ENCODE results near the gene SPEG. TPM values are rescaled to one million over a fixed set of nuclear protein-coding genes. Genes with fewer than 3 reads are reported as not detected.

The SPEG gene
- total RNA-seq, 6 donors from 2014 or later = 2.3 to 8.9 (median 4.9) TPM

DNA sequence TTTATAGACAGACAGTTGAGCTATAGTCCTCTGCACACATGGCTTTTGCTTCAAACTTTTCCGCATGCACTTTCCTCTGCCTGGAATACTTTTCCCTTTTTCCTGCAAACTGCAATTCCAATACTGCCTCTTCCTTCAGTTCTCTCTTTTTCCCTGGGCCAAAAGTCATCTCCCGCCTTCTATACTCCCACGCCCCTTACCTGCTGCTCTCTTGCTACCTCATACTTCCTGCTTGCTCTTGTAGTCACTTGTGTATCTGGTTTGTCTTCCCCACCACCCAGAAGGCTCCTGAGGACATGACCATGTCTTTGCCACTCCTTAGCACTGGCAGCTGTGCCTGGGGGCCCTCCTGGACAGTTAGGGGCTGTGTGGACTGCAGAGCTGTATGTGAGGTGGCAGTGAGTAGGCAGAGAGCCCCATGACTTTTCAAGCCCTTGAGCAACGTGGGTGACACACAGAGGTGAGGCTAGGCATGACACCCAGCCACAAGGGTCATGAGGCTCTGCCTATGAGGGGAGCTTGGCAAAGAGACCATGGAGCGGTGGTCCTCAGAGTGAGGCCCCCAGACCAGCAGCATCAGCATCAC lies 23.2 kb downstream of the SPEG start:
- Histone ChIP-seq H3K4me3 (no peak overlapping the region), H3K9me3 (no peaks in the 10 kb centered on the region), H3K36me3 (no peaks in the 10 kb centered on the region), H3K27me3 (peaks cover 0 to 3% (median 0%) of the 10 kb centered on the region in 4 donors), H3K27ac (no peak overlapping the region), H3K4me1 (no peaks in the 10 kb centered on the region)
- DNase-seq (no peak), ATAC-seq (ENCODE audit: low FRiP score in 2 of 2) (no peak)
- 63 to 72% methylated on average over 4 to 5 of the region's 5 CpGs for whole genome bisulfite sequencing, 2 donors
- TF ChIP-seq EP300 (IDR thresholded peaks at IDR 0.05) = no peak
- no peak for TF ChIP-seq POLR2AphosphoS5 (IDR thresholded peaks at IDR 0.05)
- TF ChIP-seq, protein P1, sequence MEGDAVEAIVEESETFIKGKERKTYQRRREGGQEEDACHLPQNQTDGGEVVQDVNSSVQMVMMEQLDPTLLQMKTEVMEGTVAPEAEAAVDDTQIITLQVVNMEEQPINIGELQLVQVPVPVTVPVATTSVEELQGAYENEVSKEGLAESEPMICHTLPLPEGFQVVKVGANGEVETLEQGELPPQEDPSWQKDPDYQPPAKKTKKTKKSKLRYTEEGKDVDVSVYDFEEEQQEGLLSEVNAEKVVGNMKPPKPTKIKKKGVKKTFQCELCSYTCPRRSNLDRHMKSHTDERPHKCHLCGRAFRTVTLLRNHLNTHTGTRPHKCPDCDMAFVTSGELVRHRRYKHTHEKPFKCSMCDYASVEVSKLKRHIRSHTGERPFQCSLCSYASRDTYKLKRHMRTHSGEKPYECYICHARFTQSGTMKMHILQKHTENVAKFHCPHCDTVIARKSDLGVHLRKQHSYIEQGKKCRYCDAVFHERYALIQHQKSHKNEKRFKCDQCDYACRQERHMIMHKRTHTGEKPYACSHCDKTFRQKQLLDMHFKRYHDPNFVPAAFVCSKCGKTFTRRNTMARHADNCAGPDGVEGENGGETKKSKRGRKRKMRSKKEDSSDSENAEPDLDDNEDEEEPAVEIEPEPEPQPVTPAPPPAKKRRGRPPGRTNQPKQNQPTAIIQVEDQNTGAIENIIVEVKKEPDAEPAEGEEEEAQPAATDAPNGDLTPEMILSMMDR (IDR thresholded peaks at IDR 0.05) = no peak
- TF ChIP-seq POLR2A (IDR thresholded peaks at IDR 0.05) = no peak

GRCh38 chr2:219458996-219459395 lies 24.4 kb downstream of the SPEG start:
- 84 to 87% methylated on average over 8 of the region's 8 CpGs for WGBS, 2 donors

GRCh38 chr2:219459460-219460311 lies 25.0 kb downstream of the SPEG start:
- Histone ChIP-seq H3K9me3 (no peaks in the 10 kb centered on the region), H3K4me3 (no peak overlapping the region), H3K36me3 (no peaks in the 10 kb centered on the region), H3K4me1 (no peaks in the 10 kb centered on the region), H3K27me3 (peaks cover 0 to 3% (median 0%) of the 10 kb centered on the region in 4 donors), H3K27ac (peak overlapping the region in 1 of 4 donors; percentile 19)
- WGBS, 2 donors = 46 to 54% methylated on average over 6 to 13 of the region's 14 CpGs
- TF ChIP-seq, protein P1 (IDR thresholded peaks at IDR 0.05) = peak; percentile 73 to 88 (median 82)
- no peak for TF ChIP-seq EP300 (IDR thresholded peaks at IDR 0.05)
- peak; percentile 45 to 50 for DNase-seq
- ATAC-seq (ENCODE audit: low FRiP score in 2 of 2) = peak; percentile 71 to 72

More at GRCh38 chr2:219458996-219459395, 24.4 kb downstream of the SPEG start:
- no peak overlapping the region for H3K27ac ChIP-seq
- H3K36me3 ChIP-seq = no peaks in the 10 kb centered on the region
- peaks cover 0 to 3% (median 0%) of the 10 kb centered on the region in 4 donors for H3K27me3 ChIP-seq
- no peaks in the 10 kb centered on the region for H3K9me3 ChIP-seq
- H3K4me3 ChIP-seq = no peak overlapping the region
- DNase-seq (no peak), ATAC-seq (ENCODE audit: low FRiP score in 2 of 2) (no peak)
- TF ChIP-seq, protein P1 (IDR thresholded peaks at IDR 0.05) = no peak
- TF ChIP-seq EP300 (IDR thresholded peaks at IDR 0.05) (no peak), POLR2AphosphoS5 (IDR thresholded peaks at IDR 0.05) (no peak), POLR2A (IDR thresholded peaks at IDR 0.05) (no peak)
- no peaks in the 10 kb centered on the region for H3K4me1 ChIP-seq

GRCh38 chr2:219460424-219460926 lies 25.8 kb downstream of the SPEG start:
- TF ChIP-seq EP300 (IDR thresholded peaks at IDR 0.05) = no peak
- TF ChIP-seq POLR2AphosphoS5 (IDR thresholded peaks at IDR 0.05) = peak in 1 of 2 donors; percentile 11
- no peaks in the 10 kb centered on the region for H3K36me3 ChIP-seq
- H3K27me3 ChIP-seq = peaks cover 0 to 3% (median 0%) of the 10 kb centered on the region in 4 donors
- H3K4me1 ChIP-seq = no peaks in the 10 kb centered on the region
- ATAC-seq (ENCODE audit: low FRiP score in 2 of 2) (no peak), DNase-seq (peak in 1 of 2 donors; percentile 57)
- WGBS, 2 donors = 26% methylated on average over 15 of the region's 18 CpGs; no CpG with 5 or more reads in 1 of the 2 donors
- H3K4me3 ChIP-seq = no peak overlapping the region
- peak overlapping the region in 1 of 4 donors; percentile 19 for H3K27ac ChIP-seq
- H3K9me3 ChIP-seq = no peaks in the 10 kb centered on the region

DNA sequence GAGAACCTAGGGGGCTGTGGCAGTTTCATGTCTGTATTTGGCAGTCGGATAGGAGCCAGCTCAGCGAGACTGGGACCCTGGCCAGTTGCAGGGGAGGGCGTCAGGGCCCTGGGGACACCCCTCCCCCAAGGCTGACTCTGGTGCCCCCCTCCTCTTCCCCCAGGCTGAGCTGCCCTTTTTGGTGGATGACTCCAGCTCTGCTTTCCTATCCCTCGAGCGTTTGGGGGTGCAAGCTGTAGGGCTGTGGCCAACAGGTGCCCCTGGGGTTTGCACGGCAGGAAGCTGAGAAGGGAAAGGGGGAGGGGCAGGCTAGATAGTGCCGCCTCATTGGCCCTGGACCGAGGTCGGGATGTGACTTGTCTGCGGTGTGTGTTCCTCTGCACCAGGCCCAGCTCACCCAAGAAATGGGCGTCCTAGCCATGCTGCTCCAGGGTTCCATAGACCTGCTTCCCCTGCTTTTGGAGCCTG lies 26.4 kb downstream of the SPEG start:
- DNase-seq = no peak

More for the DNA sequence above, 26.4 kb downstream of the SPEG start:
- Histone ChIP-seq H3K27ac (no peak overlapping the region), H3K4me3 (no peak overlapping the region), H3K9me3 (no peaks in the 10 kb centered on the region), H3K4me1 (no peaks in the 10 kb centered on the region), H3K27me3 (peaks cover 0 to 3% (median 0%) of the 10 kb centered on the region in 4 donors), H3K36me3 (no peaks in the 10 kb centered on the region)
- 36% methylated on average over 10 of the region's 11 CpGs; no CpG with 5 or more reads in 1 of the 2 donors for WGBS, 2 donors
- no peak for TF ChIP-seq POLR2A (IDR thresholded peaks at IDR 0.05)
- ATAC-seq (ENCODE audit: low FRiP score in 2 of 2) = peak in 1 of 2 donors; percentile 4

Measured in upper lobe of left lung (tissue), 6 donors.